Activated CD4-positive, alpha-beta T cell treated with anti-CD3 and anti-CD28 coated beads, Interleukin-2, amount 10 ng/mL, durations not matched to agents 7 days and 5 days (primary cell): ENCODE measurements around the gene TPMT. TPM values are rescaled to one million over a fixed set of nuclear protein-coding genes. Genes with fewer than 3 reads are reported as not detected.

Experiments
- CTCF ChIA-PET: fragments of 350-600 bp; sonication (Branson Sonifier 250); formaldehyde crosslinking; loops from one replicate; lab custom pipeline; 2021; ENCODE audit warnings: antibody characterized with exemption; lab: Charles Lee
- POLR2A ChIA-PET: fragments of 350-600 bp; sonication (Branson Sonifier 250); formaldehyde crosslinking; loops from one replicate; lab custom pipeline; 2021; ENCODE audit warnings: antibody characterized with exemption; lab: Charles Lee
- DNase-seq: peaks from one replicate; pipeline ENCODE4 v3.0.0-alpha.2; 2020
- H3K27ac Mint-ChIP-seq: one replicate; pipeline ENCODE4 v1.8.0; 2021; ENCODE audit warnings: mild to moderate bottlenecking, moderate library complexity, mixed read lengths
- H3K27me3 Mint-ChIP-seq: one replicate; pipeline ENCODE4 v1.8.0; 2021; ENCODE audit warnings: mixed read lengths
- H3K36me3 Mint-ChIP-seq: one replicate; pipeline ENCODE4 v1.8.0; 2021; ENCODE audit warnings: low read depth, mixed read lengths
- H3K4me1 Mint-ChIP-seq: one replicate; pipeline ENCODE4 v1.8.0; 2021; ENCODE audit warnings: mixed read lengths
- H3K4me3 Mint-ChIP-seq: one replicate; pipeline ENCODE4 v1.8.0; 2021; ENCODE audit warnings: mild to moderate bottlenecking, moderate library complexity, mixed read lengths
- H3K9me3 Mint-ChIP-seq: one replicate; pipeline ENCODE4 v1.8.0; 2021; ENCODE audit warnings: mixed read lengths
- total RNA-seq, 2 experiments: library from RNA; stranded (reverse); gene quantifications; one replicate each; pipeline ENCODE4 v1.2.3, GENCODE V29; 2021

Gene TPMT
- total RNA-seq = 1 to 10 TPM; 5.4 to 5.8 TPM

GRCh38 chr6:18154507-18155149, at the start of gene TPMT:
TPMT (minus strand) TSS chr6:18155077; CDS start chr6:18149127, 5,950 bp downstream.
- Mint-ChIP-seq H3K27me3 (no peaks in the 10 kb centered on the region), H3K27ac (peak within 1 kb of the TSS; percentile 96), H3K4me1 (peaks cover 27% of the 10 kb centered on the region), H3K4me3 (peak within 1 kb of the TSS; percentile 98), H3K9me3 (no peaks in the 10 kb centered on the region), H3K36me3 (peaks cover 3% of the 10 kb centered on the region)
- DNase-seq = peak; percentile 10
- ChIA-PET CTCF (interaction anchor here (1.0 to 1.3 kb wide), 3 partner anchors 452 to 1741 kb away, joined by 3 read pairs; no protein-coding TSS in a partner anchor), POLR2A (interaction anchor here (0.6 to 0.7 kb wide), 2 partner anchors 347 to 1237 kb away, joined by 4 to 5 read pairs; no protein-coding TSS in a partner anchor)

GRCh38 chr6:18203786-18204185, 48.9 kb upstream of the TPMT start:
- no peak for DNase-seq
- no peaks in the 10 kb centered on the region for H3K4me1 Mint-ChIP-seq
- ChIA-PET POLR2A (no interaction called here), CTCF (interaction anchor here (0.9 kb wide), 1 partner anchor 13 kb away, joined by 3 read pairs; no protein-coding TSS in a partner anchor)
- H3K27ac Mint-ChIP-seq = no peak overlapping the region
- H3K27me3 Mint-ChIP-seq = no peaks in the 10 kb centered on the region
- H3K9me3 Mint-ChIP-seq = no peaks in the 10 kb centered on the region
- peaks cover 2% of the 10 kb centered on the region for H3K36me3 Mint-ChIP-seq
- H3K4me3 Mint-ChIP-seq = no peak overlapping the region

- no peaks in the 10 kb centered on the region for H3K27me3 Mint-ChIP-seq
- DNase-seq = no peak
- H3K36me3 Mint-ChIP-seq = no peaks in the 10 kb centered on the region
- ChIA-PET POLR2A (interaction anchor here (0.5 kb wide), 1 partner anchor 15 kb away, joined by 3 read pairs; no protein-coding TSS in a partner anchor), CTCF (interaction anchor here (1.3 kb wide), 1 partner anchor 11 kb away, joined by 3 read pairs; no protein-coding TSS in a partner anchor)
- no peak overlapping the region for H3K4me3 Mint-ChIP-seq
- no peak overlapping the region for H3K27ac Mint-ChIP-seq
- H3K9me3 Mint-ChIP-seq = no peaks in the 10 kb centered on the region
- H3K4me1 Mint-ChIP-seq = no peaks in the 10 kb centered on the region
Observed at GRCh38 chr6:18192026-18192425, 37.1 kb upstream of the TPMT start.

- Mint-ChIP-seq H3K27ac (no peak overlapping the region), H3K9me3 (no peaks in the 10 kb centered on the region), H3K4me3 (no peak overlapping the region), H3K27me3 (no peaks in the 10 kb centered on the region), H3K4me1 (peaks cover 3% of the 10 kb centered on the region), H3K36me3 (no peaks in the 10 kb centered on the region)
- ChIA-PET CTCF (interaction anchor here (0.7 kb wide), 1 partner anchor 948 kb away, joined by 4 read pairs; no protein-coding TSS in a partner anchor), POLR2A (no interaction called here)
- no peak for DNase-seq
Observed at GRCh38 chr6:18189196-18189595, 34.3 kb upstream of the TPMT start.

- H3K27ac Mint-ChIP-seq = no peak overlapping the region
- ChIA-PET POLR2A (no interaction called here), CTCF (no interaction called here)
- no peak for DNase-seq
- no peak overlapping the region for H3K4me3 Mint-ChIP-seq
- no peaks in the 10 kb centered on the region for H3K36me3 Mint-ChIP-seq
- no peaks in the 10 kb centered on the region for H3K9me3 Mint-ChIP-seq
- H3K27me3 Mint-ChIP-seq = no peaks in the 10 kb centered on the region
- H3K4me1 Mint-ChIP-seq = peaks cover 3% of the 10 kb centered on the region
Observed at GRCh38 chr6:18187701-18188100, 32.8 kb upstream of the TPMT start.

GRCh38 chr6:18186540-18187250, 31.8 kb upstream of the TPMT start:
- no peak for DNase-seq
- ChIA-PET POLR2A (no interaction called here), CTCF (no interaction called here)
- H3K4me1 Mint-ChIP-seq = peaks cover 3% of the 10 kb centered on the region
- H3K27ac Mint-ChIP-seq = no peak overlapping the region
- no peaks in the 10 kb centered on the region for H3K36me3 Mint-ChIP-seq
- H3K27me3 Mint-ChIP-seq = no peaks in the 10 kb centered on the region
- no peaks in the 10 kb centered on the region for H3K9me3 Mint-ChIP-seq
- H3K4me3 Mint-ChIP-seq = no peak overlapping the region

GRCh38 chr6:18186033-18186432, 31.2 kb upstream of the TPMT start:
- ChIA-PET CTCF (no interaction called here), POLR2A (no interaction called here)
- peaks cover 3% of the 10 kb centered on the region for H3K4me1 Mint-ChIP-seq
- H3K36me3 Mint-ChIP-seq = no peaks in the 10 kb centered on the region
- no peak for DNase-seq
- H3K9me3 Mint-ChIP-seq = no peaks in the 10 kb centered on the region
- H3K27me3 Mint-ChIP-seq = no peaks in the 10 kb centered on the region
- H3K27ac Mint-ChIP-seq = no peak overlapping the region
- H3K4me3 Mint-ChIP-seq = no peak overlapping the region

GRCh38 chr6:18185624-18186023, 30.7 kb upstream of the TPMT start:
- H3K36me3 Mint-ChIP-seq = peaks cover 3% of the 10 kb centered on the region
- CTCF ChIA-PET = no interaction called here
- no peak overlapping the region for H3K27ac Mint-ChIP-seq
- H3K27me3 Mint-ChIP-seq = no peaks in the 10 kb centered on the region
- no peak overlapping the region for H3K4me3 Mint-ChIP-seq
- H3K9me3 Mint-ChIP-seq = no peaks in the 10 kb centered on the region
- POLR2A ChIA-PET = no interaction called here
- DNase-seq = no peak
- peaks cover 3% of the 10 kb centered on the region for H3K4me1 Mint-ChIP-seq

GRCh38 chr6:18183766-18184165, 28.9 kb upstream of the TPMT start:
- no peak overlapping the region for H3K4me3 Mint-ChIP-seq
- H3K36me3 Mint-ChIP-seq = peaks cover 8% of the 10 kb centered on the region
- H3K27me3 Mint-ChIP-seq = no peaks in the 10 kb centered on the region
- ChIA-PET POLR2A (no interaction called here), CTCF (no interaction called here)
- H3K9me3 Mint-ChIP-seq = no peaks in the 10 kb centered on the region
- H3K27ac Mint-ChIP-seq = no peak overlapping the region
- DNase-seq = no peak
- H3K4me1 Mint-ChIP-seq = peaks cover 3% of the 10 kb centered on the region

- no peaks in the 10 kb centered on the region for H3K9me3 Mint-ChIP-seq
- H3K4me3 Mint-ChIP-seq = no peak overlapping the region
- POLR2A ChIA-PET = no interaction called here
Observed at GRCh38 chr6:18182568-18182967, 27.7 kb upstream of the TPMT start.

GRCh38 chr6:18179770-18180356, 25.0 kb upstream of the TPMT start:
- Mint-ChIP-seq H3K27me3 (no peaks in the 10 kb centered on the region), H3K4me1 (peaks cover 3% of the 10 kb centered on the region), H3K4me3 (no peak overlapping the region), H3K9me3 (peaks cover 7% of the 10 kb centered on the region), H3K36me3 (peaks cover 27% of the 10 kb centered on the region), H3K27ac (no peak overlapping the region)
- DNase-seq = no peak
- POLR2A ChIA-PET = no interaction called here
- CTCF ChIA-PET = interaction anchor here (0.7 to 1.1 kb wide), 2 partner anchors 11 to 23 kb away, joined by 3 read pairs; no protein-coding TSS in a partner anchor

More at GRCh38 chr6:18182568-18182967, 27.7 kb upstream of the TPMT start:
- H3K27ac Mint-ChIP-seq = no peak overlapping the region
- CTCF ChIA-PET = no interaction called here
- DNase-seq = no peak
- peaks cover 11% of the 10 kb centered on the region for H3K36me3 Mint-ChIP-seq
- peaks cover 6% of the 10 kb centered on the region for H3K4me1 Mint-ChIP-seq
- H3K27me3 Mint-ChIP-seq = no peaks in the 10 kb centered on the region

GRCh38 chr6:18178960-18179615, 24.2 kb upstream of the TPMT start:
- H3K4me3 Mint-ChIP-seq = no peak overlapping the region
- H3K4me1 Mint-ChIP-seq = peaks cover 3% of the 10 kb centered on the region
- peaks cover 7% of the 10 kb centered on the region for H3K9me3 Mint-ChIP-seq
- H3K36me3 Mint-ChIP-seq = peaks cover 27% of the 10 kb centered on the region
- no peaks in the 10 kb centered on the region for H3K27me3 Mint-ChIP-seq
- ChIA-PET POLR2A (no interaction called here), CTCF (no interaction called here)
- no peak overlapping the region for H3K27ac Mint-ChIP-seq
- no peak for DNase-seq
